ENCODE measurements around the gene MIOS. TPM values are rescaled to one million over a fixed set of nuclear protein-coding genes. Genes with fewer than 3 reads are reported as not detected.

The MIOS gene
- total and polyA plus RNA-seq, 9 of the 15 experiments (the other 6 are each of a cell fraction or from before 2014, with no cell fraction given): 7.8 to 47.8 (median 30.6) TPM

- H2AFZ ChIP-seq (ENCODE audit: low read depth, low read length): no peak overlapping the region
- no peak overlapping the region for H3K4me3 ChIP-seq
- no peaks in the 10 kb centered on the region for H3K9me3 ChIP-seq (replicated peaks; ENCODE audit: control insufficient read depth, insufficient read depth, low read depth, low read length)
- BruUV-seq (replicated peaks): no TSS peak
- no peaks in the 10 kb centered on the region for H3K4me1 ChIP-seq (replicated peaks in 1 of 2; ENCODE audit: control insufficient read depth in 2 of 2, insufficient read depth in 2 of 2, low read length in 2 of 2)
- no peak overlapping the region for H3K4me2 ChIP-seq (ENCODE audit: insufficient read depth, low read length)
- H4K20me1 ChIP-seq (replicated peaks; ENCODE audit: control insufficient read depth, insufficient read depth, low read length): no peaks in the 10 kb centered on the region
- no peaks in the 10 kb centered on the region for H3K79me2 ChIP-seq (ENCODE audit: control insufficient read depth, insufficient read depth, low read length)
- WGBS (ENCODE audit: insufficient coverage, low coverage, missing lambda C conversion rate): 3% methylated on average over 4 of the region's 4 CpGs
- ATAC-seq: no peak
- intact Hi-C loops (cut with micrococcal nuclease): loop anchor here (10.0 kb wide), 1 partner anchor 765 kb away; no protein-coding TSS in a partner anchor
- CTCF ChIA-PET (ENCODE audit: low intra/inter-chr PET ratio): no interaction called here
- peaks cover 0 to 9% of the 10 kb centered on the region in 2 experiments; a peak in 1 of 5 replicates for H3K27me3 ChIP-seq (ENCODE audit: control insufficient read depth in 2 of 2, insufficient read depth in 2 of 2, low read length in 2 of 2)
- H3K9ac ChIP-seq (ENCODE audit: insufficient read depth in 1 of 2, low read depth in 2 of 2, low read length in 2 of 2): no peak overlapping the region
- TF ChIP-seq LARP7 (IDR thresholded peaks at IDR 0.05) (no peak), FOXJ3 (CRISPR knock-in tag; IDR thresholded peaks at IDR 0.05) (no peak), MAFG (tag; conservative IDR thresholded peaks at IDR 0.05) (no peak), ZNF253 (CRISPR knock-in tag; conservative IDR thresholded peaks at IDR 0.05) (no peak), CREM (IDR thresholded peaks at IDR 0.05; ENCODE audit: low read depth) (no peak), E2F8 (IDR thresholded peaks at IDR 0.05; ENCODE audit: low read depth, partially characterized antibody) (no peak), L3MBTL2 (IDR thresholded peaks at IDR 0.05) (no peak), TCF3 (CRISPR knock-in tag; IDR thresholded peaks at IDR 0.05) (no peak), LEF1 (IDR thresholded peaks at IDR 0.05) (no peak), TFE3 (CRISPR knock-in tag; IDR thresholded peaks at IDR 0.05) (no peak), BCOR (IDR thresholded peaks at IDR 0.05) (no peak), MCM7 (IDR thresholded peaks at IDR 0.05) (no peak), ZNF3 (CRISPR knock-in tag; IDR thresholded peaks at IDR 0.05) (no peak)
- TF ChIP-seq, protein P1, sequence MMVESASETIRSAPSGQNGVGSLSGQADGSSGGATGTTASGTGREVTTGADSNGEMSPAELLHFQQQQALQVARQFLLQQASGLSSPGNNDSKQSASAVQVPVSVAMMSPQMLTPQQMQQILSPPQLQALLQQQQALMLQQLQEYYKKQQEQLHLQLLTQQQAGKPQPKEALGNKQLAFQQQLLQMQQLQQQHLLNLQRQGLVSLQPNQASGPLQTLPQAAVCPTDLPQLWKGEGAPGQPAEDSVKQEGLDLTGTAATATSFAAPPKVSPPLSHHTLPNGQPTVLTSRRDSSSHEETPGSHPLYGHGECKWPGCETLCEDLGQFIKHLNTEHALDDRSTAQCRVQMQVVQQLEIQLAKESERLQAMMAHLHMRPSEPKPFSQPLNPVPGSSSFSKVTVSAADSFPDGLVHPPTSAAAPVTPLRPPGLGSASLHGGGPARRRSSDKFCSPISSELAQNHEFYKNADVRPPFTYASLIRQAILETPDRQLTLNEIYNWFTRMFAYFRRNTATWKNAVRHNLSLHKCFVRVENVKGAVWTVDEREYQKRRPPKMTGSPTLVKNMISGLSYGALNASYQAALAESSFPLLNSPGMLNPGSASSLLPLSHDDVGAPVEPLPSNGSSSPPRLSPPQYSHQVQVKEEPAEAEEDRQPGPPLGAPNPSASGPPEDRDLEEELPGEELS (CRISPR knock-in tag; IDR thresholded peaks at IDR 0.05; ENCODE audit: borderline replicate concordance): no peak
- no peak overlapping the region for H3K27ac ChIP-seq (ENCODE audit: extremely low read depth, low read depth, low read length)
- no peak for DNase-seq (ENCODE audit: extremely low read depth in 1 of 4, low spot score in 3 of 4)
- H3K36me3 ChIP-seq (ENCODE audit: control insufficient read depth, insufficient read depth, low read length): no peaks in the 10 kb centered on the region
- no peak for FAIRE-seq
- in situ Hi-C loops (cut with MboI): no loop called here
- POLR2A ChIA-PET: interaction anchor here (0.6 kb wide), 1 partner anchor 425 kb away, joined by 3 read pairs; no protein-coding TSS in a partner anchor
- no peaks in the 10 kb centered on the region for H3K9me1 ChIP-seq (ENCODE audit: control insufficient read depth, insufficient read depth, low read length)
Observed at GRCh38 chr7:7529328-7529727, 37.4 kb upstream of the MIOS start.

Measured in K562 (cell line).